T47D (cell line): ENCODE results near the gene NOX3.

Experiments used
- DNase-seq, 2 experiments: peaks; one replicate each; pipeline versions ENCODE4 v3.0.0 to v3.0.0-alpha.2; 2011 to 2012; ENCODE audit warnings: low read depth in 1 of 2, low spot score in 1 of 2
- JUND ChIP-seq: IDR thresholded peaks from 2 replicates; pipeline ENCODE4 v1.6.1; 2012; ENCODE audit warnings: low read depth
- in situ Hi-C: cut with HindIII; loops from 2 replicates; pipeline ENCODE4 v1.10.0; 2016; ENCODE audit warnings: low sequenced_read_pairs, low pct_unique_long_range_greater_than_20kb

NOX3 gene

GRCh38 chr6:155418017-155418761, 37.5 kb downstream of the NOX3 start:
- DNase-seq = no peak
- no peak for TF ChIP-seq JUND
- in situ Hi-C loops = no loop called here

- DNase-seq = no peak
- no peak for TF ChIP-seq JUND
- in situ Hi-C loops = no loop called here
Measured at GRCh38 chr6:155417454-155417853, 38.2 kb downstream of the NOX3 start.

DNA sequence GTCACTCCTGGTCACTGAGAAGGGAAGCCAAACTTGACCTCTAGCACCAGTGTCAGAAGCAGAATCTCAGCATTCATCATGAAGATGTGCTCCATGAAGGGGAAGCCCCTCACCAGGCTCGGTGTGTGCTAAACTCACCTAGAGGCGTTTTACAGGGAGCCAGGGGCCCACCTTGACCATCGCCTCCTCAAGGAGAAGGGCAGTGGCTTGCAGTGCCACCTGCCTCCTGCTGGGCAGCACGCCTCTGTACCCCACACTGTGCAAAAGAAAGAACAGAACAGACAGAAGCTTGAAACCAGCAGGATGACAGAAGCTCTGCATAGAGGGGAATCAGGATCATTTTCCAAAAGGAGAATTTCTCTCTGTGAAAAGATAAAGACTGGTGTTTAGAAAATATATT, 39.7 kb downstream of the NOX3 start:
- in situ Hi-C loops = no loop called here
- TF ChIP-seq JUND = no peak
- no peak for DNase-seq

DNA sequence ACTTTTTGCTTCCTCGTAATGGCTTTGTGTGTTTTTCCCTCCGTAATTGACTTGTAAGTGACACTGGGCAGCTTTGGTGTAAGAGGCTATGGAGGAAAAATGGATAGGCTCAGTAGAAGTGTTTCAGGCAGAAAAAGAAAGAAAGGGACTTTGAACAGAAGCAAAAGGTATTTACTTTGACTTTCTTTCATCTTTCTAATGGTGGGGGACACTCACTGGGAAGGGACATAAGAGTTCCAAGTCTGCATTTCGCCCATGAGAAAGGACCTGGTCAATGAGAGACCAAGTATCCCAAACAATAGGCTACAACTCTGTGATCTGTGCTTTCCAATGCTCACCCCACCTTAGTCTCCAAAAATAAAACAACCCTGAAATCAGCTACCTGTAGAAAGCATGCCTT, 41.6 kb downstream of the NOX3 start:
- in situ Hi-C loops = no loop called here
- no peak for DNase-seq
- no peak for TF ChIP-seq JUND

GRCh38 chr6:155412335-155412734, 43.3 kb downstream of the NOX3 start:
- in situ Hi-C loops = no loop called here
- no peak for TF ChIP-seq JUND
- DNase-seq = peak in 1 of 2 experiments; percentile 12

- in situ Hi-C loops = no loop called here
- TF ChIP-seq JUND = no peak
- DNase-seq = no peak
Measured at GRCh38 chr6:155411154-155412052, 44.2 kb downstream of the NOX3 start.

GRCh38 chr6:155409391-155409790, 46.2 kb downstream of the NOX3 start:
- no peak for DNase-seq
- no peak for TF ChIP-seq JUND
- in situ Hi-C loops = no loop called here

- no peak for TF ChIP-seq JUND
- no peak for DNase-seq
- in situ Hi-C loops = no loop called here
Measured at GRCh38 chr6:155408981-155409380, 46.7 kb downstream of the NOX3 start.

DNA sequence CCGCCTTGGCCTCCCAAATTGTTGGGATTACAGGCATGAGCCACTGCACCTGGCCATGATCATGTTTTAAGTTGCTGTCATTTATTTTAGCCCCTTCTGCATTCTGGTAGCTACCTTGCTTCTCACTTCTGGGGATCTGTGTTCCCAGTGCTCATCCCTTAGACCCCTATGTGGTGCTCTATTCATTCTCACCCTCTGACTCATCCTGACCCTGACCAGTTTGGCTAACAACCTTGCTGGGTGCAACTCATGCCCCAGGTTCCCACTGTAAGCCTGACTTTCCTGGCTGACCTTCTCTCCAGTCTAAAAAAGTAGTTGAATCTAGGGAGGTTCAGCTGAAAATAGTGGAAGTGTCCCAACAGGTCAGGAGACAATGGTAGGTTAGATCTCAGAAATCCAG, 47.4 kb downstream of the NOX3 start:
- TF ChIP-seq JUND = no peak
- in situ Hi-C loops = no loop called here
- DNase-seq = no peak

DNA sequence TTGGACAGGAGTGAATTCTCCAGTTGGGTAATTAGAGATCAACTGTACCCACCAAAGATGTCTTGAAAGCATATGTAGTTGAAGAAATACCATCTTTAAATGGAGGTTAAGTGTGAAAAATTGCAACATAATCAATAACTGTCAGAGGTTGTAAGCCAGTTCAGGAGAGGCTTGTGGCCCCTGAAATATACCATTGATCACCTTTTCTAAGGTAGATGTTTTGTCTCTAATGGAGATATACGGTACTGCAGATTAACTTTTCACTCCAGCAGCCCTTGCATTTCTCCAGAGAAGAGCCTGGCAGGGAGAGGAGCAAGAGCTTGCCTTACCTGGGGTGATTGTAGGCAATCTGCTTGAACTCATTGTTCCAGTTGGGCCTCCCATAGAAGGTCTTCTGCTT, 48.8 kb downstream of the NOX3 start:
- DNase-seq = no peak
- TF ChIP-seq JUND = no peak
- in situ Hi-C loops = no loop called here

- in situ Hi-C loops = no loop called here
Measured at GRCh38 chr6:155404937-155405336, 50.7 kb downstream of the NOX3 start.

GRCh38 chr6:155402656-155403304, 52.9 kb downstream of the NOX3 start:
- DNase-seq = no peak
- TF ChIP-seq JUND = no peak
- in situ Hi-C loops = no loop called here

More at GRCh38 chr6:155404937-155405336, 50.7 kb downstream of the NOX3 start:
- TF ChIP-seq JUND = no peak
- no peak for DNase-seq

DNA sequence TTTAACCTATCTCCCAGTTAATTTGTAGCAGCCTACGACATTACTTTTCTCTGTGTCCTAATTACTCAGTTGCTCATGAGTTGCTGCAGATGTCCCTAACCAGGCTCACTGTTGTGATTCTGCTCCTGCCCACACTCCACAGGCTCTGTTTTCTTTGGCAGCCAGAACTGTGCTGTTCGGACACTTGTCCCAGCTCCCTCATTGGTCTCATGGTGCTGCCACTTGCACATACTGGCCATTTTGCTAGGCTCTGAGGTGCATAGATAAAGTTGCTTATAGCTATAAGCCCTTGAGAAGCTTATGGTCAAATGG, 55.0 kb downstream of the NOX3 start:
- in situ Hi-C loops = no loop called here
- no peak for DNase-seq
- TF ChIP-seq JUND = no peak
